RPMI8226 (cell line): ENCODE measurements around the gene OTULIN.

Experiments
- DNase-seq: peaks from one replicate; pipeline ENCODE4 v3.0.0-alpha.2; 2015

OTULIN gene

GRCh38 chr5:14664270-14665100 lies at the start of gene OTULIN:
Gene OTULIN (plus strand): TSS chr5:14664718. CDS start chr5:14664826, 108 bp downstream.
- DNase-seq = peak; percentile 92

GRCh38 chr5:14615365-14615764 lies 49.2 kb upstream of the OTULIN start:
- no peak for DNase-seq

GRCh38 chr5:14617441-14617840 lies 47.1 kb upstream of the OTULIN start:
- no peak for DNase-seq

GRCh38 chr5:14627270-14627669 lies 37.2 kb upstream of the OTULIN start:
- DNase-seq = no peak

- peak; percentile 57 for DNase-seq
Observed at GRCh38 chr5:14628346-14628745, 36.2 kb upstream of the OTULIN start.

GRCh38 chr5:14630671-14631070 lies 33.8 kb upstream of the OTULIN start:
- peak; percentile 61 for DNase-seq

GRCh38 chr5:14635656-14636055 lies 28.9 kb upstream of the OTULIN start:
- DNase-seq = no peak

- DNase-seq = no peak
Observed at GRCh38 chr5:14640765-14641164, 23.8 kb upstream of the OTULIN start.

GRCh38 chr5:14644623-14645237 lies 19.8 kb upstream of the OTULIN start:
- no peak for DNase-seq

- DNase-seq = no peak
Observed at GRCh38 chr5:14650052-14650451, 14.5 kb upstream of the OTULIN start.

- no peak for DNase-seq
Observed at GRCh38 chr5:14655146-14655741, 9.3 kb upstream of the OTULIN start.

GRCh38 chr5:14656898-14657297 lies 7.6 kb upstream of the OTULIN start:
- DNase-seq = no peak

- no peak for DNase-seq
Observed at GRCh38 chr5:14659821-14660607, 4.5 kb upstream of the OTULIN start.

- DNase-seq = no peak
Observed at GRCh38 chr5:14660833-14661232, 3.7 kb upstream of the OTULIN start.

GRCh38 chr5:14662721-14663260 lies 1.7 kb upstream of the OTULIN start:
- no peak for DNase-seq

- DNase-seq = peak; percentile 29
Observed at GRCh38 chr5:14663734-14664269, 716 bp upstream of the OTULIN start.

- DNase-seq = peak; percentile 47
Observed at GRCh38 chr5:14665101-14665822, 744 bp downstream of the OTULIN start.

GRCh38 chr5:14665949-14666348 lies 1.4 kb downstream of the OTULIN start:
- DNase-seq = peak; percentile 75

GRCh38 chr5:14666357-14666756 lies 1.8 kb downstream of the OTULIN start:
- no peak for DNase-seq

- DNase-seq = no peak
Observed at GRCh38 chr5:14667290-14667689, 2.8 kb downstream of the OTULIN start.

- no peak for DNase-seq
Observed at GRCh38 chr5:14667770-14668169, 3.3 kb downstream of the OTULIN start.

GRCh38 chr5:14668181-14668591 lies 3.7 kb downstream of the OTULIN start:
- DNase-seq = no peak
